IMR-90 (cell line): Measurements from ENCODE around the gene SPATA31D1. TPM values are rescaled to one million over a fixed set of nuclear protein-coding genes. Genes with fewer than 3 reads are reported as not detected.

ENCODE experiments used
- ATAC-seq: fragments of 200-7000 bp; cut with Tn5 transposase; 2 replicates; pipeline ENCODE4 v1.9.1; 2020; ENCODE audit warnings: low read depth, mild to moderate bottlenecking, moderate library complexity
- BruUV-seq: library from RNA; stranded (reverse); fragments of 400-500 nt; replicated peaks from 2 replicates; lab custom pipeline; 2021; lab: Mats Ljungman, UMichigan
- CTCF ChIA-PET: fragments of 300-600 bp; formaldehyde crosslinking; extraction: SDS; loops from one replicate; lab custom pipeline; 2021; ENCODE audit warnings: antibody characterized with exemption; lab: Yijun Ruan, JAX
- POLR2A ChIA-PET: fragments of 300-600 bp; sonication (Branson Sonifier 250); formaldehyde crosslinking; loops from one replicate; lab custom pipeline; 2022; ENCODE audit warnings: antibody characterized with exemption; ENCODE audit not compliant: unreplicated experiment; lab: Charles Lee
- DNase-seq: peaks from one replicate; pipeline ENCODE4 v3.0.0; 2013
- H2AFZ ChIP-seq: replicated peaks from 2 replicates; pipeline ENCODE3; 2013; ENCODE audit warnings: low read length, mild to moderate bottlenecking; ENCODE audit not compliant: poor library complexity
- H2AK5ac ChIP-seq: 2 replicates; pipeline ENCODE4 v1.6.1; 2013; ENCODE audit warnings: low read depth, low read length, inconsistent platforms
- H2AK9ac ChIP-seq: replicated peaks from 2 replicates; pipeline ENCODE3; 2013; ENCODE audit warnings: mild to moderate bottlenecking, low read depth, low read length, moderate library complexity; ENCODE audit not compliant: poor library complexity
- H2BK120ac ChIP-seq: 2 replicates; pipeline ENCODE4 v1.6.1; 2013; ENCODE audit warnings: low read depth, low read length, inconsistent platforms
- H2BK15ac ChIP-seq: 3 replicates; pipeline ENCODE4 v1.6.1; 2013; ENCODE audit warnings: low read depth, low read length, inconsistent platforms
- H2BK20ac ChIP-seq: 2 replicates; pipeline ENCODE4 v1.6.1; 2013; ENCODE audit warnings: low read depth, mild to moderate bottlenecking, inconsistent platforms, low read length, moderate library complexity
- H2BK5ac ChIP-seq: 2 replicates; pipeline ENCODE4 v1.6.1; 2013; ENCODE audit warnings: mild to moderate bottlenecking, low read depth, low read length, inconsistent platforms; ENCODE audit not compliant: poor library complexity, severe bottlenecking
- H3K14ac ChIP-seq: replicated peaks from 2 replicates; pipeline ENCODE4 v1.6.1; 2013; ENCODE audit warnings: low read depth, low read length, inconsistent platforms
- H3K18ac ChIP-seq: 2 replicates; pipeline ENCODE4 v1.6.1; 2013; ENCODE audit warnings: low read depth, low read length, control low read depth
- H3K23ac ChIP-seq: 2 replicates; pipeline ENCODE4 v1.6.1; 2013; ENCODE audit warnings: low read depth, low read length, inconsistent platforms
- H3K27ac ChIP-seq: 2 replicates; pipeline ENCODE4 v1.5.1; 2013; ENCODE audit warnings: mild to moderate bottlenecking, control low read depth, low read length; ENCODE audit not compliant: insufficient read depth
- H3K27me3 ChIP-seq: 2 replicates; pipeline ENCODE4 v1.6.1; 2013; ENCODE audit warnings: low read length; ENCODE audit not compliant: control insufficient read depth, insufficient read depth
- H3K36me3 ChIP-seq: 2 replicates; pipeline ENCODE4 v1.6.1; 2013; ENCODE audit warnings: low read length, mixed read lengths; ENCODE audit not compliant: control insufficient read depth, insufficient read depth
- H3K4ac ChIP-seq: 2 replicates; pipeline ENCODE4 v1.6.1; 2013; ENCODE audit warnings: low read depth, low read length, inconsistent platforms
- H3K4me1 ChIP-seq: 2 replicates; pipeline ENCODE4 v1.6.1; 2013; ENCODE audit warnings: low read length, mixed read lengths; ENCODE audit not compliant: control insufficient read depth, insufficient read depth
- H3K4me2 ChIP-seq: 2 replicates; pipeline ENCODE4 v1.6.1; 2013; ENCODE audit warnings: low read depth, mild to moderate bottlenecking, control low read depth, low read length, moderate library complexity
- H3K4me3 ChIP-seq: 2 replicates; pipeline ENCODE4 v1.5.1; 2013; ENCODE audit warnings: low read depth, mild to moderate bottlenecking, control low read depth, low read length, moderate library complexity; ENCODE audit not compliant: insufficient read depth
- H3K56ac ChIP-seq: 2 replicates; pipeline ENCODE4 v1.6.1; 2013; ENCODE audit warnings: low read length, inconsistent platforms; ENCODE audit not compliant: insufficient read depth; ENCODE audit errors: extremely low read depth
- H3K79me1 ChIP-seq, 2 experiments: 2 replicates each; pipeline ENCODE4 v1.6.1; 2013; ENCODE audit warnings: low read length in 2 of 2, inconsistent platforms in 1 of 2, low read depth in 1 of 2
- H3K9ac ChIP-seq: 2 replicates; pipeline ENCODE4 v1.6.1; 2013; ENCODE audit warnings: low read depth, low read length, control low read depth
- H3K9me1 ChIP-seq: 2 replicates; pipeline ENCODE4 v1.6.1; 2013; ENCODE audit warnings: low read length, inconsistent platforms; ENCODE audit not compliant: insufficient read depth
- H3K9me3 ChIP-seq: 2 replicates; pipeline ENCODE4 v1.6.1; 2013; ENCODE audit warnings: low read length; ENCODE audit not compliant: control insufficient read depth, insufficient read depth
- H4K20me1 ChIP-seq: 2 replicates; pipeline ENCODE4 v1.6.1; 2013; ENCODE audit warnings: low read length, inconsistent platforms; ENCODE audit not compliant: insufficient read depth
- H4K5ac ChIP-seq: 2 replicates; pipeline ENCODE4 v1.6.1; 2013; ENCODE audit warnings: mild to moderate bottlenecking, low read depth, low read length, control low read depth
- H4K8ac ChIP-seq, 2 experiments: 2 replicates each; pipeline ENCODE4 v1.6.1; 2013; ENCODE audit warnings: low read depth in 2 of 2, low read length in 2 of 2, control low read depth in 1 of 2, inconsistent platforms in 1 of 2
- H4K91ac ChIP-seq: 2 replicates; pipeline ENCODE4 v1.6.1; 2013; ENCODE audit warnings: low read depth, low read length, inconsistent platforms; ENCODE audit not compliant: insufficient read depth
- BHLHE40 ChIP-seq: fragments of 150-350 bp; IDR thresholded peaks from 2 replicates; pipeline ENCODE4 v1.6.1; 2016; ENCODE audit warnings: mild to moderate bottlenecking, low read depth, low read length
- CEBPB ChIP-seq: IDR thresholded peaks from 2 replicates; pipeline ENCODE4 v1.6.1; 2012; ENCODE audit warnings: low read depth, low read length, improper control_type of control experiment
- CHD1 ChIP-seq: IDR thresholded peaks from 2 replicates; pipeline ENCODE4 v1.6.1; 2012; ENCODE audit warnings: low read depth, low read length, improper control_type of control experiment
- CTCF ChIP-seq: conservative IDR thresholded peaks from 2 replicates; pipeline ENCODE4 v1.5.1; 2012; ENCODE audit warnings: mild to moderate bottlenecking, low read depth, low read length, improper control_type of control experiment
- ELK1 ChIP-seq: fragments of 150-350 bp; IDR thresholded peaks from 2 replicates; pipeline ENCODE4 v1.6.1; 2016; ENCODE audit warnings: low read depth, mild to moderate bottlenecking, low read length, moderate library complexity, borderline replicate concordance
- FOS ChIP-seq: fragments of 150-350 bp; IDR thresholded peaks from 2 replicates; pipeline ENCODE4 v1.6.1; 2016; ENCODE audit warnings: low read depth, low read length
- MAFK ChIP-seq: IDR thresholded peaks from 2 replicates; pipeline ENCODE4 v1.6.1; 2012; ENCODE audit warnings: low read depth, low read length, improper control_type of control experiment
- MAZ ChIP-seq: IDR thresholded peaks from 2 replicates; pipeline ENCODE4 v1.6.1; 2012; ENCODE audit warnings: low read depth, mild to moderate bottlenecking, low read length, improper control_type of control experiment, moderate library complexity, borderline replicate concordance
- MXI1 ChIP-seq: IDR thresholded peaks from 2 replicates; pipeline ENCODE4 v1.6.1; 2012; ENCODE audit warnings: low read depth, mild to moderate bottlenecking, low read length, moderate library complexity, borderline replicate concordance
- NFE2L2 ChIP-seq: fragments of 150-350 bp; IDR thresholded peaks from 2 replicates; pipeline ENCODE4 v1.6.1; 2016; ENCODE audit warnings: low read depth, mild to moderate bottlenecking, low read length
- POLR2A ChIP-seq: IDR thresholded peaks from 2 replicates; pipeline ENCODE4 v1.6.1; 2012; ENCODE audit warnings: mild to moderate bottlenecking, low read depth, low read length
- RAD21 ChIP-seq: IDR thresholded peaks from 2 replicates; pipeline ENCODE4 v1.6.1; 2012; ENCODE audit warnings: low read length, improper control_type of control experiment
- RCOR1 ChIP-seq: IDR thresholded peaks from 2 replicates; pipeline ENCODE4 v1.6.1; 2012; ENCODE audit warnings: mild to moderate bottlenecking, low read length, improper control_type of control experiment; ENCODE audit not compliant: insufficient replicate concordance
- RFX5 ChIP-seq: IDR thresholded peaks from 2 replicates; pipeline ENCODE4 v1.8.0; 2012; ENCODE audit warnings: low read depth, mild to moderate bottlenecking, low read length, moderate library complexity
- SMC3 ChIP-seq: fragments of 150-350 bp; IDR thresholded peaks from 2 replicates; pipeline ENCODE4 v1.6.1; 2016; ENCODE audit warnings: low read depth, mild to moderate bottlenecking, antibody characterized with exemption, low read length, moderate library complexity
- USF2 ChIP-seq: fragments of 150-350 bp; IDR thresholded peaks from 2 replicates; pipeline ENCODE4 v1.6.1; 2017; ENCODE audit warnings: mild to moderate bottlenecking, antibody characterized with exemption, low read length, low read depth
- dilution Hi-C: fragments of 300-500 bp; cut with HindIII; formaldehyde crosslinking; loops from one replicate; pipeline ENCODE4 v1.14.3; 2018; ENCODE audit warnings: low sequenced_read_pairs; ENCODE audit not compliant: unreplicated experiment
- in situ Hi-C: fragments of 300-500 bp; cut with MboI; formaldehyde crosslinking; loops from 3 replicates; pipeline ENCODE4 v1.14.3; 2019; ENCODE audit warnings: low sequenced_read_pairs, inconsistent platforms, mixed read lengths
- intact Hi-C: fragments of 100-400 bp; cut with micrococcal nuclease; formaldehyde crosslinking; loops from 2 replicates; pipeline ENCODE4 v1.10.0; 2022
- polyA plus RNA-seq, 3 experiments: library from polyadenylated mRNA; depleted of rRNA; stranded (reverse); fragments of >200 nt; gene quantifications; 2 replicates each; pipeline ENCODE4 v1.2.3, GENCODE V29; 2012; ENCODE audit warnings: low replicate concordance in 1 of 3
- total RNA-seq: library from RNA; depleted of rRNA; stranded (reverse); fragments of >200 nt; gene quantifications from 2 replicates; pipeline ENCODE4 v1.2.3, GENCODE V29; 2012

The SPATA31D1 gene
- total and polyA plus RNA-seq, 2 of the 4 experiments (the other 2 are of a cell fraction) = not detected

GRCh38 chr9:82020331-82020730 is 31.8 kb downstream of the SPATA31D1 start:
- dilution Hi-C loops (no loop called here), intact Hi-C loops (no loop called here), in situ Hi-C loops (no loop called here)
- H3K9me1 ChIP-seq = no peaks in the 10 kb centered on the region
- H3K27me3 ChIP-seq = no peaks in the 10 kb centered on the region
- H2AFZ ChIP-seq = no peak overlapping the region
- H2AK5ac ChIP-seq = no peak overlapping the region
- no peak for ATAC-seq
- H2BK15ac ChIP-seq = no peak overlapping the region
- no TSS peak for BruUV-seq
- no peak for DNase-seq
- no peak overlapping the region for H3K18ac ChIP-seq
- no peak overlapping the region for H3K4me3 ChIP-seq
- no peak overlapping the region for H3K4me2 ChIP-seq
- H2BK120ac ChIP-seq = 0 out of 2 replicates have a peak overlapping the region, but pooled peaks have one; percentile 20
- no peak overlapping the region for H3K23ac ChIP-seq
- no peak overlapping the region for H3K4ac ChIP-seq
- H2BK20ac ChIP-seq = peak overlapping the region; percentile 74; the same call in 1 of the 2 replicates
- no peaks in the 10 kb centered on the region for H3K36me3 ChIP-seq
- H4K20me1 ChIP-seq = no peaks in the 10 kb centered on the region
- 0 out of 2 replicates have a peak, but pooled peaks cover under 1% of the 10 kb centered on the region for H3K9me3 ChIP-seq
- no peak overlapping the region for H3K27ac ChIP-seq
- H3K79me1 ChIP-seq = no peaks in the 10 kb centered on the region
- H2AK9ac ChIP-seq = no peak overlapping the region
- no peak overlapping the region for H3K56ac ChIP-seq
- CTCF ChIA-PET = interaction anchor here (0.7 kb wide), 1 partner anchor 15 kb away, joined by 3 read pairs; no protein-coding TSS in a partner anchor
- H4K91ac ChIP-seq = no peak overlapping the region
- H3K4me1 ChIP-seq = peaks cover 2% of the 10 kb centered on the region; the same call in 1 of the 2 replicates
- TF ChIP-seq RFX5 (no peak), MXI1 (no peak), MAFK (no peak), USF2 (no peak), FOS (no peak), MAZ (no peak), SMC3 (no peak), RCOR1 (no peak), CTCF (no peak), RAD21 (no peak), BHLHE40 (no peak), CEBPB (no peak), NFE2L2 (no peak), POLR2A (no peak), CHD1 (no peak), ELK1 (no peak)
- POLR2A ChIA-PET = no interaction called here
- no peak overlapping the region for H2BK5ac ChIP-seq
- H4K8ac ChIP-seq = no peak overlapping the region; a peak in 1 of 4 replicates
- no peak overlapping the region for H3K14ac ChIP-seq
- H4K5ac ChIP-seq = no peak overlapping the region
- H3K9ac ChIP-seq = no peak overlapping the region
